Omental fat pad (tissue), 4 donors: ENCODE results near the gene KRT15. TPM values are rescaled to one million over a fixed set of nuclear protein-coding genes. Genes with fewer than 3 reads are reported as not detected.

Experiments
- ATAC-seq: fragments of 150-250 bp; one replicate; pipeline ENCODE4 v1.9.1; 2016; ENCODE audit warnings: mild to moderate bottlenecking, moderate library complexity; ENCODE audit not compliant: low FRiP score
- DNase-seq: peaks from one replicate; pipeline ENCODE4 v3.0.0-alpha.2; 2019; ENCODE audit warnings: low spot score
- CTCF ChIP-seq, 3 donors: fragments of 450-650 bp; IDR thresholded peaks; one replicate each; pipeline ENCODE4 v1.5.1; 2016 to 2017; ENCODE audit warnings: antibody characterized with exemption in 3 of 3, mild to moderate bottlenecking in 3 of 3, moderate library complexity in 2 of 3
- total RNA-seq, 4 donors: library from RNA; depleted of rRNA; stranded (reverse); fragments of >200 nt; gene quantifications; one replicate each; pipeline ENCODE4 v1.1.0, GENCODE V29; 2016

The KRT15 gene
- total RNA-seq, 4 donors from 2014 or later: 0.31 to 2.5 (median 1.8) TPM; not detected in 1

GRCh38 chr17:41556306-41556705 lies 37.6 kb upstream of the KRT15 start:
- no peak for ATAC-seq
- TF ChIP-seq CTCF (IDR thresholded peaks at IDR 0.05): no peak
- DNase-seq: no peak

GRCh38 chr17:41555105-41555887 lies 36.6 kb upstream of the KRT15 start:
- DNase-seq (no peak), ATAC-seq (no peak)
- no peak for TF ChIP-seq CTCF (IDR thresholded peaks at IDR 0.05)

GRCh38 chr17:41553987-41554680 lies 35.4 kb upstream of the KRT15 start:
- ATAC-seq: no peak
- no peak for TF ChIP-seq CTCF (IDR thresholded peaks at IDR 0.05)
- no peak for DNase-seq

GRCh38 chr17:41553176-41553575 lies 34.5 kb upstream of the KRT15 start:
- DNase-seq (no peak), ATAC-seq (no peak)
- TF ChIP-seq CTCF (IDR thresholded peaks at IDR 0.05): no peak

GRCh38 chr17:41552455-41552854 lies 33.8 kb upstream of the KRT15 start:
- no peak for TF ChIP-seq CTCF (IDR thresholded peaks at IDR 0.05)
- ATAC-seq (no peak), DNase-seq (no peak)

GRCh38 chr17:41551365-41551764 lies 32.7 kb upstream of the KRT15 start:
- ATAC-seq (no peak), DNase-seq (no peak)
- no peak for TF ChIP-seq CTCF (IDR thresholded peaks at IDR 0.05)
